HepG2 (cell line): ENCODE measurements around the gene SLC38A2.

ENCODE experiments used
- FOXP4 ChIP-seq: sonication (generic); formaldehyde crosslinking; IDR thresholded peaks from 2 replicates; pipeline ENCODE4 v1.4.0; 2020; ENCODE audit warnings: missing genetic modification reagents
- GABPA ChIP-seq, 2 experiments: IDR thresholded peaks; 2 replicates each; pipeline ENCODE4 v1.6.1; 2011 to 2016; ENCODE audit warnings: low read depth in 2 of 2, low read length in 1 of 2, missing biosample characterization in 1 of 2, missing genetic modification characterization in 1 of 2
- NR2F2 ChIP-seq: IDR thresholded peaks from 2 replicates; pipeline ENCODE4 v1.6.1; 2012; ENCODE audit warnings: low read depth, inconsistent platforms, borderline replicate concordance
- RBFOX2 ChIP-seq: fragments of 200-400 bp; formaldehyde crosslinking; IDR thresholded peaks from 2 replicates; pipeline ENCODE4 v1.6.1; 2017; ENCODE audit warnings: low read depth, mild to moderate bottlenecking, low read length
- RELA ChIP-seq: sonication (generic); formaldehyde crosslinking; IDR thresholded peaks from 2 replicates; pipeline ENCODE4 v1.4.0; 2020; ENCODE audit warnings: missing genetic modification reagents
- RFX5 ChIP-seq: IDR thresholded peaks from 2 replicates; pipeline ENCODE4 v1.6.1; 2011; ENCODE audit warnings: low read depth, low read length, improper control_type of control experiment
- SP1 ChIP-seq, 2 experiments: fragments of 450-650 bp in 1 of 2; sonication (generic) in 1 of 2; formaldehyde crosslinking in 1 of 2; IDR thresholded peaks; 2 replicates each; pipeline versions ENCODE4 v1.4.0 to v1.6.1; 2016 to 2020; ENCODE audit warnings: missing genetic modification reagents in 1 of 2
- ZNF567 ChIP-seq: sonication (generic); formaldehyde crosslinking; IDR thresholded peaks from 2 replicates; pipeline ENCODE4 v1.8.1; 2023; ENCODE audit warnings: mild to moderate bottlenecking, missing genetic modification reagents, borderline replicate concordance
- TF ChIP-seq, protein P1 (sequence below): sonication (generic); formaldehyde crosslinking; IDR thresholded peaks from 2 replicates; pipeline ENCODE4 v1.5.0; 2020; ENCODE audit warnings: mild to moderate bottlenecking, missing genetic modification reagents, moderate library complexity

GRCh38 chr12:46370380-46370734 lies 2.2 kb downstream of the SLC38A2 start:
- no peak for TF ChIP-seq RBFOX2
- no peak for TF ChIP-seq SP1 (IDR thresholded peaks at IDR 0.05)
- TF ChIP-seq SP1 (CRISPR knock-in tag; IDR thresholded peaks at IDR 0.05), result no peak
- TF ChIP-seq NR2F2, result no peak
- TF ChIP-seq ZNF567 (CRISPR knock-in tag), result no peak
- TF ChIP-seq GABPA (IDR thresholded peaks at IDR 0.05; ENCODE audit: low read depth, low read length), result no peak
- TF ChIP-seq GABPA (CRISPR knock-in tag; IDR thresholded peaks at IDR 0.05; ENCODE audit: low read depth), result no peak; the same call in 1 of the 2 replicates
- TF ChIP-seq RFX5, result no peak
- no peak for TF ChIP-seq FOXP4 (CRISPR knock-in tag)
- TF ChIP-seq RELA (CRISPR knock-in tag), result no peak
- TF ChIP-seq, protein P1, sequence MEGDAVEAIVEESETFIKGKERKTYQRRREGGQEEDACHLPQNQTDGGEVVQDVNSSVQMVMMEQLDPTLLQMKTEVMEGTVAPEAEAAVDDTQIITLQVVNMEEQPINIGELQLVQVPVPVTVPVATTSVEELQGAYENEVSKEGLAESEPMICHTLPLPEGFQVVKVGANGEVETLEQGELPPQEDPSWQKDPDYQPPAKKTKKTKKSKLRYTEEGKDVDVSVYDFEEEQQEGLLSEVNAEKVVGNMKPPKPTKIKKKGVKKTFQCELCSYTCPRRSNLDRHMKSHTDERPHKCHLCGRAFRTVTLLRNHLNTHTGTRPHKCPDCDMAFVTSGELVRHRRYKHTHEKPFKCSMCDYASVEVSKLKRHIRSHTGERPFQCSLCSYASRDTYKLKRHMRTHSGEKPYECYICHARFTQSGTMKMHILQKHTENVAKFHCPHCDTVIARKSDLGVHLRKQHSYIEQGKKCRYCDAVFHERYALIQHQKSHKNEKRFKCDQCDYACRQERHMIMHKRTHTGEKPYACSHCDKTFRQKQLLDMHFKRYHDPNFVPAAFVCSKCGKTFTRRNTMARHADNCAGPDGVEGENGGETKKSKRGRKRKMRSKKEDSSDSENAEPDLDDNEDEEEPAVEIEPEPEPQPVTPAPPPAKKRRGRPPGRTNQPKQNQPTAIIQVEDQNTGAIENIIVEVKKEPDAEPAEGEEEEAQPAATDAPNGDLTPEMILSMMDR (CRISPR knock-in tag), result no peak
